OCI-LY1 (cell line): ENCODE data around the gene SMYD4.

Source experiments
- EZH2 ChIP-seq: fragments of 200-600 bp; sonication (generic), shearing (Covaris generic); IDR thresholded peaks from 2 replicates; pipeline ENCODE4 v1.8.0; 2017; ENCODE audit warnings: borderline replicate concordance, mixed run types, mild to moderate bottlenecking, antibody characterized with exemption, low read length, moderate library complexity, mixed read lengths
- TF ChIP-seq, protein P1 (sequence below): fragments of 200-600 bp; sonication (generic), shearing (Covaris generic); IDR thresholded peaks from 2 replicates; pipeline ENCODE4 v1.5.1; 2017; ENCODE audit warnings: mild to moderate bottlenecking, antibody characterized with exemption, low read length, moderate library complexity, mixed read lengths

DNA sequence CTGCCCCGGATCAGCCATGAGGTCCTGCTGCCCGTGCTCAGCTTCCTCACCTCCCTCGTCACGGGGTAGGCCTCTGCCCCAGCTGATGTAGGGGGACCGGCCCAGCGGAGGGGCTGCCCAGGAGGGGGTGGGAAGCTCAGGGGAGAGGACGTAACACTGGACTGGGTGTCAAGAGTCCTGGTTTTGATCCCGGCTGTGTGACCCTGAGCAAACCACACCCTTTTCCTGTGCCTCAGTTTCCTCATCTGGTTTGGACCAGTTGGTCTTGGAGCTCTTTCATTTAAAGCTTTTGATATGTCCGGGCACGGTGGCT is 98.6 kb downstream of the SMYD4 start:
- TF ChIP-seq, protein P1, sequence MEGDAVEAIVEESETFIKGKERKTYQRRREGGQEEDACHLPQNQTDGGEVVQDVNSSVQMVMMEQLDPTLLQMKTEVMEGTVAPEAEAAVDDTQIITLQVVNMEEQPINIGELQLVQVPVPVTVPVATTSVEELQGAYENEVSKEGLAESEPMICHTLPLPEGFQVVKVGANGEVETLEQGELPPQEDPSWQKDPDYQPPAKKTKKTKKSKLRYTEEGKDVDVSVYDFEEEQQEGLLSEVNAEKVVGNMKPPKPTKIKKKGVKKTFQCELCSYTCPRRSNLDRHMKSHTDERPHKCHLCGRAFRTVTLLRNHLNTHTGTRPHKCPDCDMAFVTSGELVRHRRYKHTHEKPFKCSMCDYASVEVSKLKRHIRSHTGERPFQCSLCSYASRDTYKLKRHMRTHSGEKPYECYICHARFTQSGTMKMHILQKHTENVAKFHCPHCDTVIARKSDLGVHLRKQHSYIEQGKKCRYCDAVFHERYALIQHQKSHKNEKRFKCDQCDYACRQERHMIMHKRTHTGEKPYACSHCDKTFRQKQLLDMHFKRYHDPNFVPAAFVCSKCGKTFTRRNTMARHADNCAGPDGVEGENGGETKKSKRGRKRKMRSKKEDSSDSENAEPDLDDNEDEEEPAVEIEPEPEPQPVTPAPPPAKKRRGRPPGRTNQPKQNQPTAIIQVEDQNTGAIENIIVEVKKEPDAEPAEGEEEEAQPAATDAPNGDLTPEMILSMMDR: no peak
- no peak for TF ChIP-seq EZH2
